GM23248 (cell line): ENCODE data around the gene CCDC158.

ENCODE experiments used
- EZH2 ChIP-seq: fragments of 200-600 bp; sonication (generic); IDR thresholded peaks from 2 replicates; pipeline ENCODE4 v1.6.1; 2018; ENCODE audit warnings: antibody characterized with exemption, mild to moderate bottlenecking; ENCODE audit not compliant: insufficient read depth, poor library complexity, severe bottlenecking
- EZH2phosphoT487 ChIP-seq: fragments of 200-600 bp; sonication (generic); IDR thresholded peaks from 2 replicates; pipeline ENCODE4 v1.6.1; 2018; ENCODE audit warnings: antibody characterized with exemption, moderate library complexity, mild to moderate bottlenecking, low read depth; ENCODE audit not compliant: insufficient read depth

DNA sequence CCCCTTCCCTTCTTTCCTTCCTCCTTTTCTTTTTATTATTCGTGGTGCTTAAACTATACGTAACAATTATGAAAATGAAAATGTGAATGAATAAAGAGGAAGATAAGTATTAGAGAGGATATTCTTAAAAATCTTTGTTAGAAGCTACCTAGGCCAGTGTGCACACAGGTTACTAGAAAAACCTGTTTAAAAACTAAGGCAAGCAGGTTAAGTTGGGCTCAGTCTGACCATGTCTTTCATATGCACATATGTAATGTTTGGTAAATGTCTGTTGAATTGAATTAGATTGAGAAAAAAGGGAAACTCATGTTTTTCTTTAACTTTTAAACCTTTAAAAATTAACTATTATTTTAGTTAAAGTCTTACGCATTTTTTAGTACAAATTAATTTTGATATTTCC, 21.9 kb upstream of the CCDC158 start:
- TF ChIP-seq EZH2phosphoT487, result no peak
- no peak for TF ChIP-seq EZH2
